ENCODE results near the gene MSI2.

GRCh38 chr17:57485916-57486881 lies 229.9 kb downstream of the MSI2 start:
- TF ChIP-seq POLR2AphosphoS5 (IDR thresholded peaks at IDR 0.05; ENCODE audit: low read depth, low read length) (no peak), TAF1 (IDR thresholded peaks at IDR 0.05; ENCODE audit: borderline replicate concordance, low read depth, low read length) (no peak), POLR2A (IDR thresholded peaks at IDR 0.05; ENCODE audit: low read depth, low read length) (no peak)
